ENCODE data around the gene DPF3.
A peak's percentile ranks its signal among the peaks of the same experiment; 100 is the strongest.

Gene DPF3

DNA sequence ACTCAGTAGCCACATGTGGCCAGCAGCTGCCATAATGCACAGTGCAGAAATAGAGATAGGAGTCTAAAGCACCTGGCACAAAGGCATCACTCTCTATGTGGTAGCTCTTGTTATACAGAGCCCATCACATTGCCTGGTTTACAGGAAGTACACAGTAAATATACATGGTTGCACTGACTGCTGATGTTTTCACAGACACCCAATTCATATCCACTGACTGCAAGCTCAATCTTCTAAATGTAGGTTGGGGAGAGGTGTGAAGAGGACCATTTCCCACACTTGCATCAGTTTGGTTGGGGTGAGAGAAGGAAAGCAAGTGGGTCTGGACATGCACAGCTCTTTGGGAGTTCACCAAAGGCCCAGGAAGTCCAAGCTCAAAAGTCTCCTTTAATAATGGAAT is 172.8 kb downstream of the DPF3 start:
- DNase-seq = no peak

DNA sequence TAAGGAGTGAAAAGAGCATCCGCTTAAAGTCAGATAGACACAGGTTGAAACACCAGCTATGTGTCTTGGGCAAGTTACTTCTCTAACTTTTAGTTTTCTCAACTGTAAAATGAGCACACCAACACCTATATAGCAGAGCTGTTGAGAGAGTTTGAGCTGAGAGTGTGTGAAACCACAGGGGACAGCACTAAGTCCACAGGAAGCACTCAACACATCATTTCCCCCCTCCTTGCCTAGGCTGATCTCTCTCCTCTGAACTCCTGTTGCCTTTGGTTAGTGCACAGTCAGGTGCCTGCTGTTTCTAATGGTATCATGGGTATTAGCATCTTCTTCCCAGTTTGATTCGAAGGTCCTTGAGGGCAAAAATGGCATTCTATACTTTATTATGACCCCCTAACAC is 176.7 kb downstream of the DPF3 start:
- no peak for DNase-seq

DNA sequence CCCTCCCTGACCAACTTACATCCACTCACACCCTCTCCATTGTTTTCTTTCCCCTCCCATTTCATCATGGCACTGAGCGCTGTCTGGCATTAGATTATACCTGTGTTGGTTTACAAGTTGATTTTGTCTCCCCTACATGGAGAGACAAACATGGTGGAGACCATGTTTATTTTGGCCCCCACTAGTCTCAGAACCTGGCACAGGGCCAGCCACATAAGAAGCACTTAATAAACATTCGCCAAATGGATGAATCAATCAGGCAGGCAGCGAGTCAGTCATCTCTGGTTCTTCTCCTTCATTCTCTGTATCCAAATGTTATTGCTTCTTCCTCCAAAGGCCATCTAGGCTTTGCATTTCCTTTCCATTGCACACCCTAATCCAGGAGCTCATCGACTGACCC is 177.4 kb downstream of the DPF3 start:
- DNase-seq = no peak

GRCh38 chr14:72715850-72716228 is 178.1 kb downstream of the DPF3 start:
- peak in 6 of 58 donors; percentile 15 to 57 (median 20) for DNase-seq

DNA sequence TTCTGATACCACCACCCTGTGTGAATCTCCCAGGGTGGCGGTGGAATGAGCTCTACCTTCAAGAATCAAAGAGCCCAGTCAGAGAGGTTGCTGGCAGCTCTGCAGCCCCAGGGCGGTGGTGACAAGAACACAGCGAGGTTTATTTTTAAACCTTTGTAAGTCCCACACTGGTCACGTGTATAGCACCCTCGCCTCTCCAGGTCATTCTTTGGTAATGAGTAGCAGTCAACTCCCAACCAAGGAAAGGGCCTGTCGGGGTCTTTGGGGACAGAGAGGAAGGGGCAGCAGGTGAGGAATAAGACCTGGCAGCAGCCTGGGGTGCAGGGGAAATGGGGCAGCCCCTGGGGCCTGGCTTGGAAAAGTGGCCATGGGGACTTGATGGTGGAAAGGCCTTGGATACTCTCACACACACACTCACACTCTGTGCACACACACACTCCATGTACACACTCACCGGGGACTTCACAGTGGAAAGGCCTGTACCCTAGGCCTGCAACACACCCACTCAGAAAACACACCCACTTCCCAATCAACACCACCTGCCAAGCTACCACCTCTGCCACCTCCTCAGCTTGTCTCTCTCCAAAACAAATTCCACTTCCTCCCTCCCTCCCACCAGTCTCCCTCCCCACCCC is 178.6 kb downstream of the DPF3 start:
- DNase-seq = peak in 14 of 58 donors; percentile 3 to 57 (median 22)

DNA sequence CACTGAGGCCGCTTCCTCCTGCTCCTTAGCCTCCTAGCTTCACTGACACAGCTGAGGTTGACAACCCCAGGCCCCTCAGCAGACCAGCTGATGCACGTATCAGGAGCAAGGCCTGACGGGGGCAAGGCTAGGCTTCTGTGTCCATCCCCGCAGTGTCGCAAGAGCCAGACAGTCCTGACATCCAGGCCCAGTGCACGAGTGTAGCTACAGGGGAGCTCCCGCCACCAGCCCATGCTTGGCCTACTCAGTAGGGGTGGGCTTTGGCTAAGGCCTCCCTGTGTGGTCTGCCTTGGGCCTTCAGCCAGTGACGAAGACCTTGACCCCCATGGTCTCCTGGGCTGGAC is 179.1 kb downstream of the DPF3 start:
- DNase-seq = peak in 1 of 58 donors; percentile 6

- DNase-seq = no peak
Measured at GRCh38 chr14:72714094-72714493, 179.8 kb downstream of the DPF3 start.

- DNase-seq = no peak
Measured at GRCh38 chr14:72711936-72712335, 182.0 kb downstream of the DPF3 start.

DNA sequence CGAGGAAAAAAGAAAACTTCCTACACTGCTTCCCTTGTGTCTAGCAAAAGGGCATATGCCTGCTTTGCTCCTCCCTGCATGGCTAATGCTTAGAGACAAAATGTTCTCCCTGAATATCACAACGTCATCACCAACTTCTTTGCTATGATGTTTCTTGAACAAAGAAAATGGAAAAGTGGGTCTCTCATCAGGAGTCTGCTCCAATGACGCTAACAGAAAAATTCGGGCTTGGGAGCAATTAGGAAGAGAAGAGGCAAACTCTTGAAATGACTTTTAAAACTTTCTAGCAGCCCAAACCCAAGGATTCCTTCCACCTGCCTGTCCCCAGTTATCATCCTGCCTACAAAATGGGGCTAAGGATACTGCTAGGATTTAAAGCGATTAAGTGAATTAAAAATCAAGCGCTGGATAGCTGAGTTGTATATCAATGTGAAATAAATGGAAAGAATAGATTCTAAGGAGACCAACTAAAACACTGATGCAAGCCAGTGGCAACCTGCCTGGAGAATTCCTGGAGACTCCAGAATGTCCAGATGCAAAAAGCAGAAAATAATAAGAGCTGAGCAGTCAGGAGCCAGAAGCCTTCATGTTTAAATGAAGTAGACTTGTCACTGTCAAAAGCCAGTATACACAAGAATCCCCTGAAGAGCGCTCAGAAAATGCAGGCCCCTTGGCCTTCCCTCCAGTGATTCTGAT is 183.8 kb downstream of the DPF3 start:
- DNase-seq = peak in 4 of 58 donors; percentile 14 to 49 (median 18)

DNA sequence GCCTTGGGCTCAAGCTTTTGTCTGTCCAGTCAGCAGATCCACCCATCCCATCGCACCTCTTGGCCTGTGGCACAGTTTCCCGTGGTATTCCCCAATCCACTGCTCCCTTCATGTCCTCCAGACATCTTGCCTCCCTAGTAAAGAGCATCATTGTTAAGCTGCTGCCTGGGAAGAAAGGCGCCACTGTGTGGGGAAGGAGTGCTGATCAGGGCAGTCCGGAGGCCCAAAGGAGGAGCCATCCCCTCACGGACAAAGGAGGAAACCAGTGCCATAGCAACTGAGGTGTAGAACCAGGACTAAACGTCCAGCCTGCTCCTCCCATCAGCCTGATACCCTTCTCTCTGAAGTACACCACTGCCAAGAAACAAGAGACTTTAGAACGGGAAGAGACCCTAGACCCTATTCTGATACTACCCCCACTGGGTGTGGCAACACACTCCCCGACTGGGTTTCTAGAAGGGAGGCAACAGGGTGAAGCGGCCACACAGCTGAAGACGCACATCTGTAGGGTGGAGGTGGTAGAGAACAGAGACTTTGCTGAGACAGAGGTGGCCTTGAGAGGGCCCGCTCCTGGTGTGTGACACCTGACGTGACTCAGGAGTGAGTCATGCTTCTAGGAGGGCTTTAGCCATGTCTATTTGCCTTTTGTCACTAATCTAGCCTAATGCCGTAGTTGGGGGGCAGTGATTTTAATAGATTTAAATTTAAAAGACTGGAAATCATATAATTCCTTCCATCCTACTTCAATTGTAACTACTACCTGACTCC is 185.0 kb downstream of the DPF3 start:
- DNase-seq = peak in 42 of 58 donors; percentile 5 to 81 (median 38)

- no peak for DNase-seq
Measured at GRCh38 chr14:72708222-72708621, 185.7 kb downstream of the DPF3 start.

GRCh38 chr14:72706485-72706884 is 187.4 kb downstream of the DPF3 start:
- no peak for DNase-seq

DNA sequence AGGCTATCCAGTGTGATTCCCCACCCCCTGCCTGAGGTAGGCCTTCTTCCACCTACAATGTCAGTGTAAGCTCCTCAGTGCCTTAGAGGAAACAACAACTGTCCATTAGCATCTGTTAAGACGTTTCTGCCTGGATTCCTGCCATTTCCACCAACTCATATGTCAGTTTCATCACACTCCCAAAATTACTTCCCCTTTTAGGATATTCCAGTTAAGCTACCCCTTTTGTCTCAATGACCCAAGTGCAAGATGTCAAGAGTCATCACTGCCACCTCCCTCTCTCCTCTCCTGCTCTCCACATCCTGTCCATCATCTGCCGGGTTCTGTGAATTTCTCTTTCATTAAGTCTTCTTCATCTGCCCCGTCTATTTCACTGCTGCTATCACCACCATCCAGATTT is 189.4 kb downstream of the DPF3 start:
- no peak for DNase-seq

DNA sequence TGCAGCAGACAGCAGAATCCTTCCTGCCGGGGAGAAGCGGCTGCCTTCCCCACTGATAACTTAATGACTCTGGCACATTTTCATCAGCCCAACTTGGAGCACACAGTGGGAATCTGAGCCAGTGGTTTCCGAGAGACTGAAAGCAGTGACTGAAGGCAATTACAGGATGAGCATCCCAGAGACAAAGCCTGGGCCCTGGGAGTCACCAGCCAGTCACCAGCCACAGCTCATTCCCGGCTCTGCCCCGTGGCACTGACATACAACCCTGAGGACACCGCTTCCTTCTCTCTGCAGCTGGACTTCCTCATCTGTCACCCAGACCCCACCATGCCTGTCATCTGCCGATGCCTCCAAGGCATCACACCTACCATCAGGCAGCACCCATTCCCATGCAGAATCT is 192.3 kb downstream of the DPF3 start:
- DNase-seq = peak in 2 of 58 donors; percentile 2 to 12

DNA sequence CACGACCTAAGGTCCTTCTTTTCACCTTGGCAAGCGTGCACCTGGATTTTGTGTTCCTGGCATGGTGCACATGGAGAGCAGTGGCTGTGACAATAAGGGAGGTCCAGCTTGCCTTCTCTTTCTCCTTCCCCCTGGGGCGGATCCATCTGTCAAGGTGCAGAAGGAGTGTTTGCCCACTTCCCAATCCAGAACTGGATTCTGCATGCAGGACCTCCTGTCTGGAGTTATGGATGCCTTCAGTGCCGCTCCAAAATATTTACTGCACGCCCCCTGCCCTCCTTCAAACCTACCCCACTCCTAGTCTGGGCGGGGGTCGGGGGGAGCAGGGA is 192.7 kb downstream of the DPF3 start:
- DNase-seq = no peak

GRCh38 chr14:72700338-72701236 is 193.3 kb downstream of the DPF3 start:
- no peak for DNase-seq

DNA sequence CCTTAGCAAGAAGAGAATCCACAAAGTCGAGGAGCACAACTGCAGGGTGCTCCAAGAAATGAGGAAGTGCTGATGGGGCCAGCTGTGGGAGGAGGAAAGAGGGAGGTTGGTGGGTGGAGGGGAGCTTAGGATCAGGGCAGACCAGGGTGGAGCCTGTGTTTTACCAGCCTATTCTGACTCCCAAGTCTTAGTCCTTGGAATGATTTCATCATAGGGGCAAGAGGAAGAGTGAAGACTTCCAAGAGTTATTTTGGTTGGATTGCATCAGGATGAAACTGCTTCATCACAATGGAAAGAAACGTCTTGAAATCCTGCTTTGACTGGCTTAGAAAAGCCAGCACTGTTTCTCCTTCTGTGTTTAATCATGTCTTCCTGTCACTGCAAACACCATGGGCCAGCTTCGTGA is 194.0 kb downstream of the DPF3 start:
- no peak for DNase-seq

GRCh38 chr14:72699443-72699842 is 194.5 kb downstream of the DPF3 start:
- DNase-seq = no peak

GRCh38 chr14:72692696-72693095 is 201.2 kb downstream of the DPF3 start:
- DNase-seq = peak in 3 of 58 donors; percentile 6 to 12 (median 8)

DNA sequence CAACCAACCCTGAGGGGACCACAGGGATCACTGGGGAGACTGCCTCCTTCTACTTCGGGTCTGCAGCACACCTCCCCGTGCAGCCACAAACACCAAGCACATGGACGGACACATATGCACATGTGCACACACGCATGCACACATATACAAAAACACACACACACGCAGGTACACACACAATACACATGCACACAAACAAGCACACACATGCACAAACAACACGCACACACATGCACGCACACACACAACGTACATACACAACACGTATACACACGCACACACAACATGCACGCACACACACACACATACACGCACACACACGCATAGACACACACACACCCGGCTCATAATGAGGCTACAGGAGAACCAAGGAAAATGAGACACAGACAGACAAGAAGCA is 203.6 kb downstream of the DPF3 start:
- DNase-seq = no peak

DNA sequence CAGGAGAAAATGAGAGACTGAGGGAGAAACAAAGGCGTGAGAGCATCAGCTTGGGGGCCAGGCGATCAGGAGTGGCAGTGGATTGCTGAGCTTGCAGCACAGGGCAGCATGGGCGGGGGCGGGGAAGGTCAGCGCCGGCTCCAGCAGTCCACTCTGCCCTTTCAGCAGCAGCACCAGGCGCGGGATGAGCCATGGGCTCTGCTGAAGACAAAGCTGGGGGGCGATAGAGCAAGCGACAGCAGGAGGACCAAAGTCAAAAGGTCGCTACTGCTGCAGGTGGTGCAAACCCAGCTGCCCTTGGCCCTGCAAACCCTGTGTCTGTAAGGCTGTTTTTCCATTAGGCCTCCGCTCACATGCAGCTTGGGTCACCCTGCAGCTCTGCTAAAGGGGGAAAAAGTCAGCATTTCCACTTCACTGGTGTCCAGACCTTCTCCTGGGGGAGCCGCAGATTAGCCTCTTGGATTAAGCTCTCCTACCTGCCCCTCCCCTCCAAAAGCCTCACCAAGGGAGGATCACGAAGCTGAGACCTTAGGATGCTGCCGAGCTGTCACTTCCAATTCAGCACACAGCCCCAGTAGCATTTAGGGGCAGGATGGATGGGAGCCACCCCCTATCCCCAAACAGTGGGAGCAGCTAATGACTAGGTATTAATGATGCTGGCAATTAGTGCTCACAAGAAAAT is 204.8 kb downstream of the DPF3 start:
- DNase-seq = no peak
